HepG2 (cell line): ENCODE data around the gene ART5. TPM values are rescaled to one million over a fixed set of nuclear protein-coding genes. Genes with fewer than 3 reads are reported as not detected.

Experiments used
- ATAC-seq: fragments of 200-7000 bp; cut with Tn5 transposase; 3 replicates; pipeline ENCODE4 v1.9.1; 2020; ENCODE audit warnings: mild to moderate bottlenecking, moderate library complexity
- BruUV-seq: library from RNA; stranded (reverse); fragments of 400-500 nt; replicated peaks from 2 replicates; lab custom pipeline; 2021; lab: Mats Ljungman, UMichigan
- CTCF ChIA-PET: fragments of 300-600 bp; formaldehyde crosslinking; extraction: SDS; loops from one replicate; lab custom pipeline; 2021; ENCODE audit warnings: low total read pairs, inconsistent platforms, low intra/inter-chr PET ratio; lab: Yijun Ruan, JAX
- POLR2A ChIA-PET: fragments of 350-600 bp; sonication (Branson Sonifier 250); formaldehyde crosslinking; loops from one replicate; lab custom pipeline; 2020; ENCODE audit warnings: antibody characterized with exemption, inconsistent platforms; lab: Yijun Ruan, JAX
- DNase-seq: peaks from one replicate; pipeline ENCODE4 v3.0.0-alpha.2; 2015; ENCODE audit warnings: low spot score
- FAIRE-seq: peaks from 3 replicates; lab custom pipeline; 2011; peaks lifted over from hg19 to GRCh38; lab: Jason Lieb, UNC
- H2AFZ ChIP-seq: one replicate; pipeline ENCODE4 v1.6.1; 2011; ENCODE audit warnings: low read length, inconsistent platforms
- H3K27ac ChIP-seq: fragments of 300-600 bp; 3 replicates; pipeline ENCODE4 v1.8.0; 2011; ENCODE audit warnings: mixed run types, mild to moderate bottlenecking, mixed read lengths, low read length, inconsistent platforms; ENCODE audit not compliant: insufficient read depth; ENCODE audit errors: extremely low read length
- H3K27me3 ChIP-seq, 2 experiments: fragments of 200-600 bp in 1 of 2; 2 replicates in 1 of 2; 3 replicates in 1 of 2; pipeline versions ENCODE4 v1.6.0 to v1.8.0; 2011; ENCODE audit warnings: low read length in 2 of 2, mild to moderate bottlenecking in 2 of 2, moderate library complexity in 2 of 2, inconsistent platforms in 1 of 2; ENCODE audit not compliant: insufficient read depth in 2 of 2, control insufficient read depth in 1 of 2
- H3K36me3 ChIP-seq, 2 experiments: fragments of 200-600 bp in 1 of 2; replicated peaks in 1 of 2; 2 replicates in 1 of 2; 3 replicates in 1 of 2; pipeline versions ENCODE4 v1.5.1 to v1.8.0; 2011; ENCODE audit warnings: low read length in 2 of 2, inconsistent platforms in 1 of 2; ENCODE audit not compliant: insufficient read depth in 2 of 2, control insufficient read depth in 1 of 2
- H3K4me1 ChIP-seq: 2 replicates; pipeline ENCODE4 v1.5.1; 2012; ENCODE audit warnings: low read length, inconsistent platforms; ENCODE audit not compliant: insufficient read depth
- H3K4me2 ChIP-seq: 2 replicates; pipeline ENCODE4 v1.6.0; 2011; ENCODE audit warnings: low read depth, low read length, inconsistent platforms
- H3K4me3 ChIP-seq, 3 experiments: fragments of 200-600 bp in 1 of 3; sonication (generic), shearing (Covaris generic) in 1 of 3; replicated peaks in 1 of 3; 2 replicates each; pipeline ENCODE4 v1.5.1; 2011 to 2016; ENCODE audit warnings: low read length in 3 of 3, inconsistent platforms in 2 of 3, low read depth in 2 of 3, mild to moderate bottlenecking in 2 of 3, control low read depth in 1 of 3, mixed read lengths in 1 of 3; ENCODE audit not compliant: insufficient read depth in 1 of 3
- H3K79me2 ChIP-seq: one replicate; pipeline ENCODE4 v1.6.1; 2011; ENCODE audit warnings: low read length, inconsistent platforms; ENCODE audit not compliant: insufficient read depth
- H3K9ac ChIP-seq: 2 replicates; pipeline ENCODE4 v1.6.0; 2011; ENCODE audit warnings: mild to moderate bottlenecking, low read depth, low read length, inconsistent platforms; ENCODE audit not compliant: insufficient read depth
- H3K9me3 ChIP-seq: 2 replicates; pipeline ENCODE4 v1.5.1; 2012; ENCODE audit warnings: mild to moderate bottlenecking, low read length
- H4K20me1 ChIP-seq: 2 replicates; pipeline ENCODE4 v1.6.0; 2011; ENCODE audit warnings: inconsistent platforms, mild to moderate bottlenecking, low read length, moderate library complexity; ENCODE audit not compliant: insufficient read depth
- HIC2 ChIP-seq: sonication (generic); formaldehyde crosslinking; IDR thresholded peaks from 2 replicates; pipeline ENCODE4 v1.9.0; 2022; ENCODE audit warnings: low read depth, missing genetic modification reagents
- MEIS1 ChIP-seq: sonication (generic); formaldehyde crosslinking; IDR thresholded peaks from 2 replicates; pipeline ENCODE4 v1.9.0; 2021; ENCODE audit warnings: mild to moderate bottlenecking, missing genetic modification reagents, moderate library complexity, borderline replicate concordance
- RARG ChIP-seq: sonication (generic); formaldehyde crosslinking; IDR thresholded peaks from 2 replicates; pipeline ENCODE4 v1.4.0; 2020; ENCODE audit warnings: low read depth, mild to moderate bottlenecking, missing genetic modification reagents
- RNF219 ChIP-seq: sonication (generic); formaldehyde crosslinking; IDR thresholded peaks from 2 replicates; pipeline ENCODE4 v1.5.0; 2020; ENCODE audit warnings: mild to moderate bottlenecking, missing genetic modification reagents
- SP1 ChIP-seq, 2 experiments: fragments of 450-650 bp in 1 of 2; sonication (generic) in 1 of 2; formaldehyde crosslinking in 1 of 2; IDR thresholded peaks; 2 replicates each; pipeline versions ENCODE4 v1.4.0 to v1.6.1; 2016 to 2020; ENCODE audit warnings: missing genetic modification reagents in 1 of 2
- TEF ChIP-seq: sonication (generic); formaldehyde crosslinking; IDR thresholded peaks from 2 replicates; pipeline ENCODE4 v1.5.0; 2020; ENCODE audit warnings: missing genetic modification reagents
- U2AF2 ChIP-seq: fragments of 200-400 bp; formaldehyde crosslinking; IDR thresholded peaks from 2 replicates; pipeline ENCODE4 v1.6.1; 2017; ENCODE audit warnings: low read depth, mild to moderate bottlenecking, low read length
- ZBED4 ChIP-seq: sonication (generic); formaldehyde crosslinking; IDR thresholded peaks from 2 replicates; pipeline ENCODE4 v1.4.0; 2020; ENCODE audit warnings: missing genetic modification reagents, borderline replicate concordance
- ZNF230 ChIP-seq: sonication (generic); formaldehyde crosslinking; IDR thresholded peaks from 2 replicates; pipeline ENCODE4 v1.4.0; 2020; ENCODE audit warnings: mild to moderate bottlenecking, missing genetic modification reagents
- ZNF329 ChIP-seq: sonication (generic); formaldehyde crosslinking; IDR thresholded peaks from 2 replicates; pipeline ENCODE4 v1.9.0; 2021; ENCODE audit warnings: low read depth, mild to moderate bottlenecking, missing genetic modification reagents
- ZNF460 ChIP-seq: sonication (generic); formaldehyde crosslinking; IDR thresholded peaks from 2 replicates; pipeline ENCODE4 v1.5.1; 2020; ENCODE audit warnings: missing genetic modification reagents, mild to moderate bottlenecking, borderline replicate concordance
- ZNF530 ChIP-seq: sonication (generic); formaldehyde crosslinking; IDR thresholded peaks from 2 replicates; pipeline ENCODE4 v1.5.0; 2020; ENCODE audit warnings: low read depth, mild to moderate bottlenecking, missing genetic modification reagents
- ZNF720 ChIP-seq: sonication (generic); formaldehyde crosslinking; IDR thresholded peaks from 2 replicates; pipeline ENCODE4 v1.4.0; 2020; ENCODE audit warnings: missing genetic modification reagents
- ZNF792 ChIP-seq: IDR thresholded peaks from 2 replicates; pipeline ENCODE4 v1.6.1; 2016
- WGBS: methylation state at CpG from one replicate; pipeline ENCODE4 v1.1.6; 2017; ENCODE audit warnings: low lambda C conversion rate; 5-methylcytosine and 5-hydroxymethylcytosine counted together
- in situ Hi-C: cut with HindIII; loops from 2 replicates; pipeline ENCODE4 v1.10.0; 2017; ENCODE audit warnings: low pct_unique_long_range_greater_than_20kb; ENCODE audit not compliant: extremely low pct_ligation_motif_present
- intact Hi-C: fragments of 100-400 bp; cut with micrococcal nuclease; formaldehyde crosslinking; loops from one replicate; pipeline ENCODE4 v1.10.0; 2022; ENCODE audit not compliant: unreplicated experiment
- polyA plus RNA-seq, 8 experiments: library from polyadenylated mRNA; depleted of rRNA in 3 of 8; stranded (reverse) in 7 of 8; unstranded in 1 of 8; fragments of >200 nt; fragmentation: Illumina TruSeq in 4 of 8; extraction: Trizol in 4 of 8; gene quantifications; 2 replicates each; pipeline versions ENCODE4 v1.2.1 to v1.2.3, GENCODE V29; 2011 to 2016; ENCODE audit warnings: low read depth in 4 of 8, missing spikeins in 1 of 8, mixed read lengths in 1 of 8; ENCODE audit not compliant: insufficient read depth in 1 of 8
- total RNA-seq, 5 experiments: library from RNA; depleted of rRNA; stranded (reverse); fragments of >200 nt; fragmentation: Illumina TruSeq; extraction: Trizol; gene quantifications; 2 replicates each; pipeline ENCODE4 v1.2.3, GENCODE V29; 2016; ENCODE audit warnings: low read depth in 1 of 5

The ART5 gene
- total and polyA plus RNA-seq, 2 of the 13 experiments (the other 11 are each of a cell fraction or from before 2014, with no cell fraction given) = 0.55 to 0.93 TPM

GRCh38 chr11:3609416-3610265 lies 32.2 kb downstream of the ART5 start (continued):
- TF ChIP-seq TEF (CRISPR knock-in tag) (no peak), SP1 (IDR thresholded peaks at IDR 0.05) (no peak), SP1 (CRISPR knock-in tag; IDR thresholded peaks at IDR 0.05) (no peak), RNF219 (CRISPR knock-in tag) (no peak), U2AF2 (no peak), ZNF792 (CRISPR knock-in tag) (no peak), RARG (CRISPR knock-in tag) (no peak), ZNF720 (no peak)

GRCh38 chr11:3605771-3606203 lies 36.0 kb downstream of the ART5 start:
- Histone ChIP-seq H4K20me1 (no peaks in the 10 kb centered on the region; the same call in 1 of the 2 replicates), H3K4me1 (no peaks in the 10 kb centered on the region), H3K79me2 (no peaks in the 10 kb centered on the region), H3K9me3 (no peaks in the 10 kb centered on the region), H3K36me3 (no peaks in the 10 kb centered on the region), H2AFZ (no peak overlapping the region), H3K27me3 (peaks cover 0 to 13% of the 10 kb centered on the region in 2 experiments; a peak in 3 of 5 replicates), H3K9ac (no peak overlapping the region), H3K4me3 (no peak overlapping the region), H3K4me2 (no peak overlapping the region), H3K27ac (no peak overlapping the region)
- FAIRE-seq (no peak), ATAC-seq (no peak), DNase-seq (no peak)
- ChIA-PET POLR2A (no interaction called here), CTCF (no interaction called here)
- intact Hi-C loops = loop anchor here (10.0 kb wide), 1 partner anchor 151 kb away; no protein-coding TSS in a partner anchor
- in situ Hi-C loops = no loop called here
- BruUV-seq = no TSS peak
- WGBS = 18% methylated on average over 3 of the region's 5 CpGs
- TF ChIP-seq ZNF329 (CRISPR knock-in tag) (no peak), ZNF460 (CRISPR knock-in tag) (no peak), ZNF530 (CRISPR knock-in tag) (no peak), ZBED4 (no peak), MEIS1 (no peak), HIC2 (CRISPR knock-in tag) (no peak), ZNF230 (CRISPR knock-in tag) (no peak)
